Neural progenitor cell (in vitro differentiated cells): ENCODE data around the gene PGC. TPM values are rescaled to one million over a fixed set of nuclear protein-coding genes. Genes with fewer than 3 reads are reported as not detected.

Experiments
- DNase-seq: peaks from one replicate; pipeline ENCODE4 v3.0.0-alpha.2; 2016; ENCODE audit warnings: low spot score
- H2AFZ ChIP-seq: fragments of 200-600 bp; sonication (generic); replicated peaks from 2 replicates; pipeline ENCODE4 v1.6.1; 2016; ENCODE audit warnings: antibody characterized with exemption
- H3F3A ChIP-seq: fragments of 200-600 bp; sonication (generic); 2 replicates; pipeline ENCODE4 v1.6.1; 2016; ENCODE audit warnings: antibody characterized with exemption, low read depth
- H3K27ac ChIP-seq: fragments of 200-600 bp; sonication (generic); 2 replicates; pipeline ENCODE4 v1.5.1; 2016; ENCODE audit warnings: mild to moderate bottlenecking
- H3K27me3 ChIP-seq: fragments of 200-600 bp; sonication (generic); 2 replicates; pipeline ENCODE4 v1.6.1; 2016; ENCODE audit warnings: mild to moderate bottlenecking, moderate library complexity
- H3K36me3 ChIP-seq: fragments of 200-600 bp; sonication (generic); 2 replicates; pipeline ENCODE4 v1.5.1; 2016
- H3K4me1 ChIP-seq: fragments of 200-600 bp; sonication (generic); 2 replicates; pipeline ENCODE4 v1.6.1; 2016; ENCODE audit warnings: mixed run types
- H3K4me2 ChIP-seq: fragments of 200-600 bp; sonication (generic); 2 replicates; pipeline ENCODE4 v1.6.1; 2016
- H3K4me3 ChIP-seq: fragments of 200-600 bp; sonication (generic); 2 replicates; pipeline ENCODE4 v1.5.1; 2016
- H3K79me2 ChIP-seq: fragments of 200-600 bp; sonication (generic); 2 replicates; pipeline ENCODE4 v1.6.1; 2016; ENCODE audit warnings: low read depth
- H3K9ac ChIP-seq: fragments of 200-600 bp; sonication (generic); 2 replicates; pipeline ENCODE4 v1.6.1; 2016
- H3K9me3 ChIP-seq: fragments of 200-600 bp; sonication (generic); 2 replicates; pipeline ENCODE4 v1.5.1; 2016; ENCODE audit warnings: low read depth
- H4K20me1 ChIP-seq: fragments of 200-600 bp; sonication (generic); 2 replicates; pipeline ENCODE4 v1.6.1; 2016; ENCODE audit warnings: low read depth
- H3K27ac Mint-ChIP-seq: 3 replicates; pipeline ENCODE4 v1.8.0; 2021; ENCODE audit warnings: mixed read lengths
- H3K27me3 Mint-ChIP-seq: 2 replicates; pipeline ENCODE4 v1.8.0; 2022; ENCODE audit warnings: low read depth, mild to moderate bottlenecking, inconsistent platforms, moderate library complexity, mixed read lengths; ENCODE audit not compliant: insufficient read depth
- H3K36me3 Mint-ChIP-seq: 3 replicates; pipeline ENCODE4 v1.8.0; 2021; ENCODE audit warnings: mixed read lengths
- H3K4me1 Mint-ChIP-seq: 3 replicates; pipeline ENCODE4 v1.8.0; 2021; ENCODE audit warnings: mixed read lengths
- H3K4me3 Mint-ChIP-seq: 3 replicates; pipeline ENCODE4 v1.8.0; 2021; ENCODE audit warnings: mild to moderate bottlenecking, moderate library complexity, mixed read lengths
- H3K9me3 Mint-ChIP-seq: 3 replicates; pipeline ENCODE4 v1.8.0; 2020; ENCODE audit warnings: mixed read lengths
- EZH2 ChIP-seq: fragments of 200-600 bp; sonication (generic); IDR thresholded peaks from 2 replicates; pipeline ENCODE4 v1.6.1; 2017; ENCODE audit warnings: antibody characterized with exemption, mild to moderate bottlenecking, moderate library complexity
- EZH2phosphoT487 ChIP-seq: fragments of 200-600 bp; sonication (generic); IDR thresholded peaks from 2 replicates; pipeline ENCODE4 v1.6.1; 2017; ENCODE audit warnings: antibody characterized with exemption
- total RNA-seq: library from RNA; depleted of rRNA; stranded (reverse); fragments of >200 nt; gene quantifications from 2 replicates; pipeline ENCODE4 v1.2.3, GENCODE V29; 2015; ENCODE audit warnings: low replicate concordance
- TF ChIP-seq, protein P1 (sequence below): fragments of 200-600 bp; sonication (generic); IDR thresholded peaks from 2 replicates; pipeline ENCODE4 v1.5.1; 2017; ENCODE audit warnings: antibody characterized with exemption, mild to moderate bottlenecking

Gene PGC
- total RNA-seq, 1 donor from 2014 or later, result not detected

DNA sequence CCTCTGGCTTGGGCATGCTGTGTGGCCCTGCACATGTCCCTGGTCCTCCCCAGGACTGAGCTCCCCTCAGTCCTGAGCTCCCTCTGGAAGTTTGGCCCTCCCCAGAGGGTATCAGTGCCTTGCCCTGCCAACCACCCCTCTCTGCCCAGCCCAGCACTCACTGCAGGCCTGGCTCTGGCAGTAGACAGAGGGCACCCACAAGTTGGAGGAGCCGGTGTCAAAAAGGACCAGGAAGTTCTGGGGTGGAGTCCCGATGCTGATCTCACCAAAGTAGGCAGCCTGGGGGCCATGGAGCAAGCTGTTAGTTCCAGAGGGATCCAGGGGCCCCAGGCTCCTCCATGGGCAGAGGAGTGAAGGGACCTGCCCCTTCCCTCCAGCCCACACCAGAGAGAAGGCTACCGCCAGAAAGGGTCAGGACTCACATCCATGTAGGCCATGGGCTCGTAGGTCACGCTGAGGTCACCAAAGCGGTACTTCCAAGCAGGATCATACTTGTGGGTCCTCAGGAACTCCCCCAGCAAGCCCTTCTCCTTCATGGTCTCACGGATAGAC, 2.9 kb downstream of the PGC start:
- Mint-ChIP-seq H3K27ac (no peak overlapping the region), H3K27me3 (peaks cover 2% of the 10 kb centered on the region), H3K9me3 (no peaks in the 10 kb centered on the region), H3K4me3 (no peak overlapping the region), H3K4me1 (no peaks in the 10 kb centered on the region), H3K36me3 (no peaks in the 10 kb centered on the region)
- TF ChIP-seq EZH2, result no peak
- TF ChIP-seq, protein P1, sequence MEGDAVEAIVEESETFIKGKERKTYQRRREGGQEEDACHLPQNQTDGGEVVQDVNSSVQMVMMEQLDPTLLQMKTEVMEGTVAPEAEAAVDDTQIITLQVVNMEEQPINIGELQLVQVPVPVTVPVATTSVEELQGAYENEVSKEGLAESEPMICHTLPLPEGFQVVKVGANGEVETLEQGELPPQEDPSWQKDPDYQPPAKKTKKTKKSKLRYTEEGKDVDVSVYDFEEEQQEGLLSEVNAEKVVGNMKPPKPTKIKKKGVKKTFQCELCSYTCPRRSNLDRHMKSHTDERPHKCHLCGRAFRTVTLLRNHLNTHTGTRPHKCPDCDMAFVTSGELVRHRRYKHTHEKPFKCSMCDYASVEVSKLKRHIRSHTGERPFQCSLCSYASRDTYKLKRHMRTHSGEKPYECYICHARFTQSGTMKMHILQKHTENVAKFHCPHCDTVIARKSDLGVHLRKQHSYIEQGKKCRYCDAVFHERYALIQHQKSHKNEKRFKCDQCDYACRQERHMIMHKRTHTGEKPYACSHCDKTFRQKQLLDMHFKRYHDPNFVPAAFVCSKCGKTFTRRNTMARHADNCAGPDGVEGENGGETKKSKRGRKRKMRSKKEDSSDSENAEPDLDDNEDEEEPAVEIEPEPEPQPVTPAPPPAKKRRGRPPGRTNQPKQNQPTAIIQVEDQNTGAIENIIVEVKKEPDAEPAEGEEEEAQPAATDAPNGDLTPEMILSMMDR, result no peak
- TF ChIP-seq EZH2phosphoT487, result no peak
- no peak overlapping the region for H3K9ac ChIP-seq
- no peaks in the 10 kb centered on the region for H3K79me2 ChIP-seq
- no peaks in the 10 kb centered on the region for H4K20me1 ChIP-seq
- H3K4me1 ChIP-seq, result peaks cover 4% of the 10 kb centered on the region
- no peak overlapping the region for H3K27ac ChIP-seq
- H3K4me3 ChIP-seq, result no peak overlapping the region
- H3K9me3 ChIP-seq, result no peaks in the 10 kb centered on the region
- no peak overlapping the region for H2AFZ ChIP-seq
- H3K27me3 ChIP-seq, result no peaks in the 10 kb centered on the region
- no peak for DNase-seq
- no peak overlapping the region for H3K4me2 ChIP-seq
- H3K36me3 ChIP-seq, result no peaks in the 10 kb centered on the region
- no peaks in the 10 kb centered on the region for H3F3A ChIP-seq

DNA sequence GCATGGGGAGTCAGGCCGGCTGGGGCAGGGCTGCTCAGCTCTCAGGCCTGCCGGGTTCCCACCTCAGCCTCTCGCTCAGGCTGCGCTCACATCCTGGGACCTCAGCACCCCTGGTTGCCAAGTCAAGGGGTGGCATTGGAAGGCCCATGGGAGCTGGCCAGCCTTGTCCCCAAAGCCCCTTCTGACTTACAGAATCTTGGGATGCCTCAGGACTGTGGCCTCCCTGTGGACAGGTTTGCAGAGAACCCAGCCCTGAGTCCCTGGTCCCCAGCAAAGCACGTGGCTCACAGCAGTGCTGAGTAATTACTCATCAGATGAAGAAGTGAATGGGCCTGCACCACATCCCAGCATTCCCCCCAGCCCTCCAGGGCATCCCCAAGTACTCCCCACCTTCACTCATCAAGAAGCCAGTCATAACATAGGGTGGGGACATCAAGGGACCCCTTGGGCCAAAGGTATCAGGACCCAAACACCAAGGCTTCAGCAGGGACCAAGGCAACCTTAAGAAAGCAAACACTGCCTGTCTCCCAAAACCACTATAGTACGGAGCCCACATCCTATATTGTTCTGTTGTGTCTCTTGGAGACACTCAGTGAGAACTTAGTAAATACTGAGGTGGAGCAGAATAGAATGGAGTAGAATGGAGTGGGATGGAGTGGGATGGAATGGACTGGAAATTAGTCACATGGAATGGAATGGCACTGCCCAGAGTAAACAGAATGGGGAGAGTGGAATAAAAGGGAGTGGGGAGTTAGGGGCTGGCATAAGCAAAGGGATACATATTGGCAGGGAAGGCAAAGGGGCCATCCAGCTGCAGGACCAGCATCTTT, 3.6 kb downstream of the PGC start:
- Histone ChIP-seq H3K9me3 (no peaks in the 10 kb centered on the region), H3K9ac (no peak overlapping the region), H2AFZ (no peak overlapping the region), H4K20me1 (no peaks in the 10 kb centered on the region), H3K36me3 (no peaks in the 10 kb centered on the region), H3K4me3 (no peak overlapping the region), H3K79me2 (no peaks in the 10 kb centered on the region), H3K4me2 (no peak overlapping the region), H3K4me1 (peaks cover 4% of the 10 kb centered on the region), H3K27ac (no peak overlapping the region), H3K27me3 (no peaks in the 10 kb centered on the region), H3F3A (no peaks in the 10 kb centered on the region)
- H3K27ac Mint-ChIP-seq, result peak overlapping the region; percentile 17
- no peaks in the 10 kb centered on the region for H3K36me3 Mint-ChIP-seq
- TF ChIP-seq EZH2phosphoT487 (no peak), EZH2 (no peak)
- TF ChIP-seq, protein P1, result no peak
- DNase-seq, result no peak
- peaks cover 6% of the 10 kb centered on the region for H3K27me3 Mint-ChIP-seq
- H3K4me1 Mint-ChIP-seq, result peaks cover 2% of the 10 kb centered on the region
- H3K9me3 Mint-ChIP-seq, result no peaks in the 10 kb centered on the region
- H3K4me3 Mint-ChIP-seq, result no peak overlapping the region

DNA sequence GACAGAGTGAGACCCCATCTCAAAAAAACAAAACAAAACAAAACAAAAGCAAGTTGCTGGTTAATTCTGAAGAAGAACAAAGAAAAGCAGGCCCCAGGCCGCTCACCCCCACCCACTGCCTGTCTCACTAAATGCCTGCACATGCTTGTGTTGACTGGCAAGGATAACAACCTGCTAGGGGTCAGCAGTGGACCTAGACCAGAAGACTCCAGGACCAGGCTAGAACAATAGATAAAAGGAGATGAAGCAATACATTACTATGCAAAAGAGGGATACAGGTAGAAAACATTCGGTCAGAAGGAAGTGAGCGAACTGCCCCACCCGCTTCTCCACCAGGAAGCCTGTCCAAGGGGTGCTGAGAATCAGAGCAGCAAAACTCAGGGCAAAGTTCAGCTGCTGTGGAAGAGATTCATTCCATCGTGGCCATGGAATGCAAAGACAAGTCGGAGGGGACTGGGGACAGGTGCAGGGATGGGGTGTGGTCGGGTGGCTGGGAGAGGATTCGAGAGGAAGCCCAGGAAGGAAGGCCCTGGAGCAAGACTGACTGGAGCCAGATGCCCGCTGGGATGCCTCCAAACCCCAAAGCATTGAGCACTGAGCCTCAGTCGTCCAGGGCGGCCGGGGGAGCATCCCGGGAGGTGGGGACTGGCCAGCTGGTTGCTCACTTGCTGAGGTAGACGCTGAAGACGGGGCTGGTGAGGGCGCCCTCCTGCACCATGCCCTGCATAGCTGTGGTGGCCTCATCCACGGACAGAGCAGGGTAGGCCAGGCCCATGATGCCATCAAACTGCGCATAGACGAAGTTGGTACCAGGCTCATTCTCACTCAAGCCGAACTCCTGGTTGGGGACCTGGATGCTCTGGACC, 5.3 kb downstream of the PGC start:
- no peaks in the 10 kb centered on the region for H3K79me2 ChIP-seq
- H3K9ac ChIP-seq, result no peak overlapping the region
- no peaks in the 10 kb centered on the region for H3K36me3 ChIP-seq
- peaks cover 2% of the 10 kb centered on the region for H3K4me1 Mint-ChIP-seq
- no peak overlapping the region for H3K27ac Mint-ChIP-seq
- H3K4me3 ChIP-seq, result no peak overlapping the region
- DNase-seq, result no peak
- no peaks in the 10 kb centered on the region for H4K20me1 ChIP-seq
- no peaks in the 10 kb centered on the region for H3K36me3 Mint-ChIP-seq
- peaks cover 4% of the 10 kb centered on the region for H3K4me1 ChIP-seq
- peaks cover 6% of the 10 kb centered on the region for H3K27me3 Mint-ChIP-seq
- no peaks in the 10 kb centered on the region for H3K9me3 ChIP-seq
- H3K27me3 ChIP-seq, result no peaks in the 10 kb centered on the region
- TF ChIP-seq, protein P1, result no peak
- TF ChIP-seq EZH2phosphoT487 (no peak), EZH2 (no peak)
- H3F3A ChIP-seq, result no peaks in the 10 kb centered on the region
- no peak overlapping the region for H2AFZ ChIP-seq
- no peak overlapping the region for H3K4me2 ChIP-seq
- no peaks in the 10 kb centered on the region for H3K9me3 Mint-ChIP-seq
- H3K27ac ChIP-seq, result no peak overlapping the region
- peak overlapping the region; percentile 31 for H3K4me3 Mint-ChIP-seq
